WI38 (cell line): ENCODE results near the gene APLP1.
"Not testable (repeated sequence)": the region's sequence is repeated elsewhere in the genome, so short reads cannot be mapped to it uniquely, and the experiment has no call there.

Source experiments
- H3K4me3 ChIP-seq: 2 replicates; pipeline ENCODE4 v1.5.1; 2011; ENCODE audit warnings: low read depth, mild to moderate bottlenecking, control low read depth, low read length
- CTCF ChIP-seq: IDR thresholded peaks from 2 replicates; pipeline ENCODE4 v1.5.1; 2012; ENCODE audit warnings: low read depth, mild to moderate bottlenecking, control low read depth, low read length

Gene APLP1

GRCh38 chr19:35908973-35909683 is 40.8 kb downstream of the APLP1 start:
- H3K4me3 ChIP-seq, result no peak overlapping the region
- no peak for TF ChIP-seq CTCF

GRCh38 chr19:35909684-35910035 is 41.3 kb downstream of the APLP1 start:
- TF ChIP-seq CTCF, result no peak
- no peak overlapping the region for H3K4me3 ChIP-seq

GRCh38 chr19:35910355-35910754 is 42.0 kb downstream of the APLP1 start:
- H3K4me3 ChIP-seq, result not testable (repeated sequence)

GRCh38 chr19:35911173-35911572 is 42.8 kb downstream of the APLP1 start:
- no peak for TF ChIP-seq CTCF
- no peak overlapping the region for H3K4me3 ChIP-seq

- TF ChIP-seq CTCF, result no peak
- H3K4me3 ChIP-seq, result no peak overlapping the region
These were observed 43.4 kb downstream of the APLP1 start for GRCh38 chr19:35911790-35912189.

GRCh38 chr19:35913589-35913988 is 45.2 kb downstream of the APLP1 start:
- H3K4me3 ChIP-seq, result no peak overlapping the region
- TF ChIP-seq CTCF, result no peak

- no peak for TF ChIP-seq CTCF
- H3K4me3 ChIP-seq, result no peak overlapping the region
These were observed 47.1 kb downstream of the APLP1 start for GRCh38 chr19:35915443-35915842.

GRCh38 chr19:35919306-35919705 is 50.9 kb downstream of the APLP1 start:
- TF ChIP-seq CTCF, result no peak
- H3K4me3 ChIP-seq, result no peak overlapping the region
